HG02943 (cell line): ENCODE results near the gene ERH.
A peak's percentile ranks its signal among the peaks of the same experiment; 100 is the strongest.

Experiments
- ATAC-seq: cut with Tn5 transposase; IDR thresholded peaks from one replicate; pipeline ENCODE4 v1.9.1; 2021; ENCODE audit warnings: mild to moderate bottlenecking, low read depth, moderate library complexity; ENCODE audit not compliant: unreplicated experiment

The ERH gene

GRCh38 chr14:69358233-69358963, 39.7 kb downstream of the ERH start:
- ATAC-seq = no peak

GRCh38 chr14:69357544-69358200, 40.4 kb downstream of the ERH start:
- ATAC-seq = no peak

- ATAC-seq = no peak
Measured at GRCh38 chr14:69356903-69357543, 41.1 kb downstream of the ERH start.

GRCh38 chr14:69355607-69356281, 42.4 kb downstream of the ERH start:
- no peak for ATAC-seq

GRCh38 chr14:69355154-69355597, 42.9 kb downstream of the ERH start:
- ATAC-seq = no peak

- ATAC-seq = peak; percentile 88
Measured at GRCh38 chr14:69354383-69355153, 43.5 kb downstream of the ERH start.

- ATAC-seq = no peak
Measured at GRCh38 chr14:69353168-69353567, 44.9 kb downstream of the ERH start.

GRCh38 chr14:69351911-69352310, 46.2 kb downstream of the ERH start:
- ATAC-seq = no peak

- no peak for ATAC-seq
Measured at GRCh38 chr14:69351385-69351784, 46.7 kb downstream of the ERH start.

GRCh38 chr14:69350892-69351291, 47.2 kb downstream of the ERH start:
- ATAC-seq = no peak

- ATAC-seq = no peak
Measured at GRCh38 chr14:69349091-69349777, 48.9 kb downstream of the ERH start.

- no peak for ATAC-seq
Measured at GRCh38 chr14:69346710-69347109, 51.4 kb downstream of the ERH start.

GRCh38 chr14:69345402-69345801, 52.7 kb downstream of the ERH start:
- ATAC-seq = no peak

- no peak for ATAC-seq
Measured at GRCh38 chr14:69344171-69344570, 53.9 kb downstream of the ERH start.

GRCh38 chr14:69342928-69343525, 55.1 kb downstream of the ERH start:
- no peak for ATAC-seq

- ATAC-seq = no peak
Measured at GRCh38 chr14:69339426-69339825, 58.7 kb downstream of the ERH start.

GRCh38 chr14:69337984-69338383, 60.1 kb downstream of the ERH start:
- no peak for ATAC-seq

- no peak for ATAC-seq
Measured at GRCh38 chr14:69335371-69335771, 62.7 kb downstream of the ERH start.

GRCh38 chr14:69334576-69334975, 63.5 kb downstream of the ERH start:
- ATAC-seq = no peak
